ENCODE data around the gene VIPR1.

VIPR1 gene

DNA sequence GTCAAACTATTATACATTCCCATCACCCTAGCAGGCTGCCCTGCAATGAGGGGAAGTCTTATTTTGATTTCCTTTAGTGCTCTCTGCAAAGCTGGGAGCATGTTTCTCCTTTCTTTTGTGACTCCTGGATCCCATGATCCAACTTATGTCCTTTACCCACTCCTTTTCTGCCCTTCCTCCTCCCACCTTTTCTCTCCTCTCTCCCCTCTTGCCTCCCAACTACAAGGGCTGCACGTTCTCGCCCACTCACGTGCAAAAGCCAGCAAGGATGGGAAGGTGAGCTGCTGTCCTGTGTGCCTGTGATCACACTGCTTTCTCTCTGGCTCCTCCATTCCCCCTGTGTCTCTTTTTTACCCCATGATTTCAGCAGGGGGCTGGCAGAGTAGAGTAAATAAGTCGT lies 6.1 kb downstream of the VIPR1 start:
- in situ Hi-C loops (cut with MboI; ENCODE audit: low pct_unique_long_range_greater_than_20kb, low sequenced_read_pairs, unreplicated experiment), result no loop called here

DNA sequence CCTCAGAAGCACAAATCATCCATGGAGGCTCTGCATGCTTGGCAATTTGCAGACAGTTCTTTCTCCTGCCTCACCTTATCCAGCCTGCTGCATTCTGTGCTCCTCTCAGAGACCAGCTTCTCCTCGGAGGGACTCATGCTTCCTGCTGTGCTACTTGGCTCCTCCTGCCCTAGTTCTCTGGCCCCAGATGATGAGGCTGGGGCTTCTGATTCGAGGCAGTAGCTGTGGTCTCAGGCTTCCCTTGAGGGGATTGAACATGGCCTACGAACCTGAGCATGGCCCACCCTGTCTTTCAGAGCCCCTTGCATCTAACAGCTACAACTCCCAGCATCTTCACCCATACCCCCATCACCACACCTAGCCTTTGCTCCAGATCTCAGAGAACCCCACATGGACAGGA lies 6.7 kb downstream of the VIPR1 start:
- TF ChIP-seq, protein P1, sequence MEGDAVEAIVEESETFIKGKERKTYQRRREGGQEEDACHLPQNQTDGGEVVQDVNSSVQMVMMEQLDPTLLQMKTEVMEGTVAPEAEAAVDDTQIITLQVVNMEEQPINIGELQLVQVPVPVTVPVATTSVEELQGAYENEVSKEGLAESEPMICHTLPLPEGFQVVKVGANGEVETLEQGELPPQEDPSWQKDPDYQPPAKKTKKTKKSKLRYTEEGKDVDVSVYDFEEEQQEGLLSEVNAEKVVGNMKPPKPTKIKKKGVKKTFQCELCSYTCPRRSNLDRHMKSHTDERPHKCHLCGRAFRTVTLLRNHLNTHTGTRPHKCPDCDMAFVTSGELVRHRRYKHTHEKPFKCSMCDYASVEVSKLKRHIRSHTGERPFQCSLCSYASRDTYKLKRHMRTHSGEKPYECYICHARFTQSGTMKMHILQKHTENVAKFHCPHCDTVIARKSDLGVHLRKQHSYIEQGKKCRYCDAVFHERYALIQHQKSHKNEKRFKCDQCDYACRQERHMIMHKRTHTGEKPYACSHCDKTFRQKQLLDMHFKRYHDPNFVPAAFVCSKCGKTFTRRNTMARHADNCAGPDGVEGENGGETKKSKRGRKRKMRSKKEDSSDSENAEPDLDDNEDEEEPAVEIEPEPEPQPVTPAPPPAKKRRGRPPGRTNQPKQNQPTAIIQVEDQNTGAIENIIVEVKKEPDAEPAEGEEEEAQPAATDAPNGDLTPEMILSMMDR (IDR thresholded peaks at IDR 0.05; ENCODE audit: extremely low read depth, insufficient read depth, missing control alignments), result no peak
- in situ Hi-C loops (cut with MboI; ENCODE audit: low pct_unique_long_range_greater_than_20kb, low sequenced_read_pairs, unreplicated experiment), result no loop called here

More for the DNA sequence above, 6.1 kb downstream of the VIPR1 start:
- DNase-seq (ENCODE audit: low spot score), result no peak
- TF ChIP-seq, protein P1 (IDR thresholded peaks at IDR 0.05; ENCODE audit: extremely low read depth, insufficient read depth, missing control alignments), result no peak

DNA sequence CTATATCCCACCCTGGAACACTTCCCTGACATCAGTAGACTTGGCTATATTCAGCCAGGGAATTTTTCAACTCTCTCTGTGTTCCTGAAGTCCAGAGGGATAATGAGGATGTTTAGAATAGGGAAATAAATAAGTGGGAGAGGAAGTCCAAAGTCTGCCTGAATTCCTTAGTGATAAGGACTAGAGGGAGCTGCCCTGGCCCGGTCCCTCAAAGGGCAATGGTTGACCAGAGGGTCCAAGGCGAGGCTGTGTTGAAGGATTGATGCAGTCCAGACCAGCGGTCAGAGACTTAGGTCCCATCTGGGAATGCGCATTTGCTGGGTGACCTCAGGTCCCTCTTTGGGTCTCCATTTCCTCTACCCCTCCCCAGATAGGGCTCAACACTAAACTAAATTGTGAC lies 7.9 kb downstream of the VIPR1 start:
- no peak for DNase-seq (ENCODE audit: low spot score)
- in situ Hi-C loops (cut with MboI; ENCODE audit: low pct_unique_long_range_greater_than_20kb, low sequenced_read_pairs, unreplicated experiment), result no loop called here
- TF ChIP-seq, protein P1 (IDR thresholded peaks at IDR 0.05; ENCODE audit: extremely low read depth, insufficient read depth, missing control alignments), result no peak

More for the DNA sequence above, 6.7 kb downstream of the VIPR1 start:
- no peak for DNase-seq (ENCODE audit: low spot score)

DNA sequence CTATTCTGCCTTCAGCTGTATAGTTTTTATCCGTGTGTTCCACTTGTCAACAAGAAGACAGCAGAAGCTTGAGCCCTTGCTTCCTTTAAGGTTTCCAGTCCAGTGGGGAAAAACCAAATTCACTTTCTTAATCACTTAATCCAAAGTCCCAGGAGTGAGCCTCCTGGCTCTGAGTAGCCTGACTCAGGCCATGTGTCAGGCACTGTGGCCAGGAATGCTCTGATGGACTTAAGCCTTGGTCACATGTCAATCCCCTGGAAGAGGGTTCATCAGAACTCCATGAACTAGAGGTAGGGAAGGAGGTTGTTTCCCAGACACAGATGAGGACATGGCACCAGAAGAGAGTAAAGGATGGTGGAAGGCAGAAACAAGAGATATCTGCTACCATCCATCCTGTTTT lies 8.8 kb downstream of the VIPR1 start:
- no peak for DNase-seq (ENCODE audit: low spot score)
- in situ Hi-C loops (cut with MboI; ENCODE audit: low pct_unique_long_range_greater_than_20kb, low sequenced_read_pairs, unreplicated experiment), result no loop called here
- TF ChIP-seq, protein P1 (IDR thresholded peaks at IDR 0.05; ENCODE audit: extremely low read depth, insufficient read depth, missing control alignments), result no peak

DNA sequence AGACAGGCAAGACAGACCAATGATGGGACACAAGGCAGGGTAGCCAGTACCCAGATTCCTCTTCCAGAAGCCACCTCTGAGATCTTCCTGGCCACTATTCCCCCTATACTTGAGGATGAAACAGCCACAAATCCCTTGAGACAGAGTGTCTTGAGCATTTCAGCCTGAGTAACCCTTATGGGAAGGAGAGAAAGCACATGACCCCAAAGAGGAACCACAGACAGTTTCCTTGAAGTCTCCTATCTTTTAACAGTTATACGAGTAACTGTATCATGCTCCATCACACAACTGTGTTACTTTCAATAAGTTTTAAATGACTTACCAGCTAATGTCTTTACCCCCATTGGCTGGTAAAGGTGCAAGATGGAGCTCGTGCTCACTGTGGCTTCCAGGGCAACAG lies 9.3 kb downstream of the VIPR1 start:
- DNase-seq (ENCODE audit: low spot score), result no peak
- in situ Hi-C loops (cut with MboI; ENCODE audit: low pct_unique_long_range_greater_than_20kb, low sequenced_read_pairs, unreplicated experiment), result no loop called here
- TF ChIP-seq, protein P1 (IDR thresholded peaks at IDR 0.05; ENCODE audit: extremely low read depth, insufficient read depth, missing control alignments), result no peak

DNA sequence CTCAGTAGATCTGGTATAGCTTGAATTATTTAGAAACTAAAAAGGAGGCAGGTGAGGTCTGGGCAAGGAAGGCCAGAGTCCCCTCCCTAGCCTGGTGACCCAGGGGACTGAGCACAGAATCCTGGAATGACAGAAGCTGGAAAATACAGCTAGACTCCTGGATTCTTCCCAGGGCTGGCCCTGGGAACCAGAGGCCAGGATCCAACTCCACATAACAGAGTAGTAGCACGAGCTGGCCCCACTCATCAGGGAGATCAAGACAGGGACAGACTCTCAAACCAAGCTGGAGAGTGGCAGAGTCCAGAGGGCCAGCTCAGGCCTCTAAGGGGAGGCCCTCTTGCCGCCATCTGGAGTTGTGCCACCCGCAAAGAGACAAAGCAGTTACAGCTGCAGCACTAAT lies 10.7 kb downstream of the VIPR1 start:
- DNase-seq (ENCODE audit: low spot score), result no peak
- TF ChIP-seq, protein P1 (IDR thresholded peaks at IDR 0.05; ENCODE audit: extremely low read depth, insufficient read depth, missing control alignments), result no peak
- in situ Hi-C loops (cut with MboI; ENCODE audit: low pct_unique_long_range_greater_than_20kb, low sequenced_read_pairs, unreplicated experiment), result no loop called here

DNA sequence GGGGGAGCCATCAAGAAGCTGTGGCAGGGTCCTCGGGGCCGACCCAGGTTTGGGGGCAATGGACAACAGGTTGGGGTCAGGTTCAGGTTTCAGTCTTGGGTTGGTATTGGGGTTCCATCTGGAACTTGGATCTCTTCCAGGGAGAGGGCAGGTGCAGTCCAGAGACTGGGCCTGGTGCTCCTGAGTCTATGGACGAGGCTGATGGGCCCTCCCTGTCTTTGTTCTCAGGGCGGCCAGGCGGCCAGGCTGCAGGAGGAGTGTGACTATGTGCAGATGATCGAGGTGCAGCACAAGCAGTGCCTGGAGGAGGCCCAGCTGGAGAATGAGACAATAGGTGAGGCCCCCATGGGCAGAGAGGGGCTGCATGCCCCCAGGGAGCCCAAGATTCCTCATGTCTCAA lies 11.1 kb downstream of the VIPR1 start:
- no peak for DNase-seq (ENCODE audit: low spot score)
- in situ Hi-C loops (cut with MboI; ENCODE audit: low pct_unique_long_range_greater_than_20kb, low sequenced_read_pairs, unreplicated experiment), result no loop called here
- TF ChIP-seq, protein P1 (IDR thresholded peaks at IDR 0.05; ENCODE audit: extremely low read depth, insufficient read depth, missing control alignments), result no peak
